Activated naive CD8-positive, alpha-beta T cell treated with anti-CD3 and anti-CD28 coated beads, Interleukin-2, amount 50 U/mL, for 24 hours (primary cell): Measurements from ENCODE around the gene TRIB2.
A peak's percentile ranks its signal among the peaks of the same experiment; 100 is the strongest.

Experiments
- ATAC-seq: fragments of 150-1000 bp; cut with Tn5 transposase; one replicate; pipeline ENCODE4 v1.10.0; 2021
- DNase-seq: peaks from one replicate; pipeline ENCODE4 v3.0.0; 2021
- H3K27ac Mint-ChIP-seq: one replicate; pipeline ENCODE4 v1.8.0; 2021; ENCODE audit warnings: mild to moderate bottlenecking, mixed read lengths
- H3K27me3 Mint-ChIP-seq: one replicate; pipeline ENCODE4 v1.8.0; 2021; ENCODE audit warnings: mixed read lengths
- H3K36me3 Mint-ChIP-seq: one replicate; pipeline ENCODE4 v1.8.0; 2021; ENCODE audit warnings: low read depth, mixed read lengths
- H3K4me1 Mint-ChIP-seq: one replicate; pipeline ENCODE4 v1.8.0; 2021; ENCODE audit warnings: mixed read lengths
- H3K4me3 Mint-ChIP-seq: one replicate; pipeline ENCODE4 v1.8.0; 2021; ENCODE audit warnings: mild to moderate bottlenecking, moderate library complexity, mixed read lengths
- H3K9me3 Mint-ChIP-seq: one replicate; pipeline ENCODE4 v1.8.0; 2021; ENCODE audit warnings: mixed read lengths

The TRIB2 gene

DNA sequence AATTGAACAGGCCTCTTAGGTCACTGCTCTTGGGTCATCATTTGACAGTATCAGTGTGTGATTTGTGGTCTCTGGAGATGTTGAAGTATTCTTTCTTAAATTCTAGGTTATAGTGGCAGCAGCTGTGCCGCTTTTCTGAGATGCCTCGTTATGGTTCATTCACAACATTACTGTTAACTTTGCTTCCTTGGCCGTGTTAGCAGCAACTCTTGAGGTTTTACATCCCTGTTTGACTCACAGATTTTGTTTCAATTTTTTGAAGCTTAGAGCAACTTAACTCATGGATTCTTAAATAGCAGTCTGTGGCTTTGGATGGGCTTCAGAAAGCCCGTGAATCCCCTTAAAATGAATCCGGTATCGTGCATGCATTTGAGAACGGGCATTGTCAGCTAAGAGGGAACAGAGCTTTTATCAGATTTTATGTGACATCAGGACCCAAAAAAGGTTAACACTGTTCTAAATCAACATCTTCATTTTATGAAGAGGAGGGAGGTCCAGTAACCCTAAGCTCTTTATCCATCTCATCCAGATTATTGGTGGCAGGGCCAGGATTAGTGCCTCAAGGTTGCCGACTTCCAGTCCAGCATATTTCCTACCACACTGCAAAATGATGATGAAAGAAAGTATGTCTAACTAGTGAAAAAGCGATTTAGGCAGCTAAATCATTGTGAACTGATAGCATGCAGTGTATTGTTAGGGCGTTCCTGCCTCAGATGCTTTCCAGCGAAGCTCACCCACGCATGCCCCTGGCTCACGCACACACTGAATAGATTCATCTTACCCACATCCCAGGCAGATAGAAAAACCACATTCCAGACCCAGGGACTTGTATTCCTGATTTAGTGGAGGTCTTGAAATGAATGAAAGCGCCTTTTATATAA lies 5.1 kb downstream of the TRIB2 start:
- peaks cover 10% of the 10 kb centered on the region for H3K36me3 Mint-ChIP-seq

DNA sequence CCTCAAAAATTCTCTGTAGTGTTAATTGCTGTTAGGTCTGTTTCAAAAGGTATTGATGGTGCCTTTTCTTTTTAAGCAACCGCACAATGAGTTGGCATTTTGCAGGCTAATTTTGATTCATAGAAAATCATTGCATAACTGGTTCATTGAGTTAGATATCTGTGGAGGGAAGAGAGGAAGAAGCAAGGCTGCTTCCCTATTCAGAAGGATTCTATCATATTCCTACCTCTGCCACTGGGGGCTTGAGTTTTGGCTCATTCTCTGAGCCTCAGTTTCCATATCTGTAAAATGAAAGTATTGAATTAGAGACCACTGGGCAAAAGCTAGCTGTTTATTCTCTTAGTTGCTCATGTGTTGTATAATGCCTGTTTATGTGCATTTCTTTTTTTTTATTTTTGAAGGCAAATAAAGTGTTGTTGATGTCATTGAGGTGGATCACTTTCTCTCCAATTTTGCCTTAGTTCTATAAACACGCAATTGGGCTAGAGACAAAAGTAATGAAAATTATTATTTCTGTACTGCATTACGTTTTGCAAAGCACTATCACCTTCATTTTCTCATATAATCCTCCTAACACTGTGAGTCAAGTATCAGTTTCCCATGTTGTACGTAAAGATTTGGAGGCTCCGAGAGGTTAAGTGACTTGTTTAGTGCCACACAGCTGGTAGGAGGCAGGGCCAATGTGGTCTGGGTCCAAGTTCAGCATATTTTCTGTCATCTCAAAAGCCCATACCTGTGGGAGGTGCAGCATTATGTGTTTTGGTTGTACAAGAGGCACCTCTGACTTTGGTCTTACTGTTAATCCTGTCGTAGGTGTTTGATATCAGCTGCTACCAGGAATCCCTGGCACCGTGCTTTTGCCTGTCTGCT lies 5.9 kb downstream of the TRIB2 start:
- Mint-ChIP-seq H3K27ac (no peak overlapping the region), H3K9me3 (no peaks in the 10 kb centered on the region), H3K4me3 (no peak overlapping the region), H3K27me3 (peaks cover 2% of the 10 kb centered on the region), H3K36me3 (peaks cover 10% of the 10 kb centered on the region), H3K4me1 (peaks cover 77% of the 10 kb centered on the region)
- DNase-seq (no peak), ATAC-seq (no peak)

More for the DNA sequence above, 5.1 kb downstream of the TRIB2 start:
- Mint-ChIP-seq H3K4me3 (peak overlapping the region; percentile 48), H3K27me3 (peaks cover 2% of the 10 kb centered on the region), H3K9me3 (no peaks in the 10 kb centered on the region), H3K27ac (no peak overlapping the region), H3K4me1 (peaks cover 69% of the 10 kb centered on the region)
- DNase-seq (no peak), ATAC-seq (no peak)

DNA sequence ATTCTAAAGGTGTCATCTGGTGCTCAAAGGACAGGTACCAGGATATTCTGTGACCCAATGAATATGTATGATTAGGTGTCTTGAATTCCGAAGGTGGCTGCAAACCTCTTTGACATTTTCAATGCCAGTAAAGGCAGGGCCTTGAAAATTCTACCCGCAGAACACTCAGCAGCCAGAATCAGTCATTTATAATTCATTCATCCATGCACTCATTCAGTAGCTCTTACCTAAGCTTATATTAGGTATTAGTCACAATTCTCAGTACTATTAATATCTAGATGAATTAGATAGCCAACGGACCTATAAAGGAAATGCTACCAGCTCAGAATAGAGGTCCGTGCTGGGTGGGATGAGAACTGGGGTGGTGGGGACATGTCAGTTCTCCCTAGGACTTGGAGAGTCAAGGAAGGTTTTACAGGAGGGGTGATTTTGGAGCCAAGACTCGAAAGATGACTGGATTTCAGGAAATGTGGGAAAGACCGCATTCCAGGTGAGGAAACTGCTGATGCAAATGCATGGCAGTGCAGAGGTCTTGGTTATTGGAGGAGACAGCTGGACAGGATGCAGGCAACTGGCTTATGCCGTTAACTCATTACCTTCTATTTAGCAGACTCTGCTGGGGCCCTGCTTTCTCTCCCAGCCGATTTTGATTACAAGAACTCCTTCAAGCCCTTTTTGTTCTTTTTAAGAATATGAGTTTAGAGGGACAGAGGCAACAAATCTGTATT lies 7.2 kb downstream of the TRIB2 start:
- Mint-ChIP-seq H3K27ac (no peak overlapping the region), H3K9me3 (no peaks in the 10 kb centered on the region), H3K4me3 (no peak overlapping the region), H3K27me3 (no peaks in the 10 kb centered on the region), H3K36me3 (peaks cover 10% of the 10 kb centered on the region), H3K4me1 (peaks cover 83% of the 10 kb centered on the region)
- DNase-seq (no peak), ATAC-seq (no peak)

DNA sequence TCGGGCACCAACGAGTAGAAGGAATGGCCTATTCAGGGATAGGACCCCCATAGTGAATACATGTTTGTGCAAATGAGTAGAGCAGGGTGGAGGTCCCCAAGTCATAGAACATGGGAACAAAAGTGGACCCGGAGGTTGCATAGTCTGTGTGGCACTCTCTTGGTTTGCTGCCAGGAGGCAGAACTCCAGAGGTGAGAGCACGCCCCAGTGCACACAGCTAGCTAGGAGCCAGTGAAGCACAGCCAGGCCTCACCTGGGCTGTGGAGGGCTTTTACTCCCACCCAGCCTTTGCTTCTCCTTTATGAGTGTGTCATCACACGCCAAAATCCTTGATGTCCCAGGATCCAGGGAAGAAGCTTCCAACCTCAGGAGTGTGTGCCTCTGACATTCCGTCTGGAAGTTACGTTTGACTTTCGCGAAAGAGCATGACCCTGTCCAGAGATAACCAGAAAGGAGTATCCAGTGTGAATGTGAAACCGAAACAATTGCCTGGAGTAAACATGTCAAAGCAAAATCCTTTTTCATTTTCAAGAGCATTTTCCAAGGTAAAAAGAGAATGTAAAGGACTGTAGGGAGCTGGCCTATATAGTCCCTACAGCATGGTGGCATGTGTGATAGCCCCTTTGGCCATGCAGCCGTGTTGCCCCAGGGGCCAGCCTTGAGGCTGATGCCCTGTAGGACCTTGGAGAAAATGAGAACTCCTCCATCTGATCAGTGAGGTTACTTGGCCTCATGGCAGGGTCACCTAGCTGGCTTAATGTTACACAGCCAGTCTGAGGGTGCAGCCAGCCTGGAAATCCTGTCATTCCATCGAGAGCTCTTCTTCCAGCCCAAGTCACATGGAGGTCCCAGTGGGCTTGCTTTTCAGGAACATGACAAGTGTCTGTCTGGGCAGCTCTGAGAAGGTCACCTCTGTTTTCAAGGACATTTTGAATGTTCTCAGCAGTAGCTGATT lies 8.8 kb downstream of the TRIB2 start:
- H3K4me3 Mint-ChIP-seq, result no peak overlapping the region
- no peak overlapping the region for H3K27ac Mint-ChIP-seq

DNA sequence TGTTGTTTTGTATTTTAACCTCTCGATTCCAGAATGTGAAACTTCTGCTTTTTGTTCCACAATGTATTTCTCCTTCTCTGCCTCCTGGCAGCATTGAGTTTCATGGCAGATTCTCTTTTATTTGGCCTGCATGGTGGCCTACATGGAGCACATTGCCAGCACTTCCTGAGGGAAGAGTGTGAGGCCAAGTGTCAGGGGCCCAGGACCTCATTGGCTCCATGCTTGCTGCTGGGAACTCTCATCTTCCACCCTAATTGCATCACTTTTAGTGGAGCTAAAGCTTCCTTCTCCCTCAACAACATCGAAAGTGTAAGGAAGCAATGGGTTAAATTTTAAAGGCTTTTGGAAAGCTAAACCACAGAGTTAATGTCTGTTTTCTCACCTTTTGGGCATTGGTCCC lies 9.5 kb downstream of the TRIB2 start:
- no peaks in the 10 kb centered on the region for H3K9me3 Mint-ChIP-seq
- peaks cover 65% of the 10 kb centered on the region for H3K4me1 Mint-ChIP-seq
- H3K27me3 Mint-ChIP-seq, result no peaks in the 10 kb centered on the region
- H3K36me3 Mint-ChIP-seq, result peaks cover 12% of the 10 kb centered on the region
- no peak overlapping the region for H3K27ac Mint-ChIP-seq
- ATAC-seq (no peak), DNase-seq (no peak)
- H3K4me3 Mint-ChIP-seq, result no peak overlapping the region

More for the DNA sequence above, 8.8 kb downstream of the TRIB2 start:
- Mint-ChIP-seq H3K4me1 (peaks cover 72% of the 10 kb centered on the region), H3K9me3 (no peaks in the 10 kb centered on the region), H3K27me3 (no peaks in the 10 kb centered on the region), H3K36me3 (peaks cover 12% of the 10 kb centered on the region)
- no peak for DNase-seq
- no peak for ATAC-seq

DNA sequence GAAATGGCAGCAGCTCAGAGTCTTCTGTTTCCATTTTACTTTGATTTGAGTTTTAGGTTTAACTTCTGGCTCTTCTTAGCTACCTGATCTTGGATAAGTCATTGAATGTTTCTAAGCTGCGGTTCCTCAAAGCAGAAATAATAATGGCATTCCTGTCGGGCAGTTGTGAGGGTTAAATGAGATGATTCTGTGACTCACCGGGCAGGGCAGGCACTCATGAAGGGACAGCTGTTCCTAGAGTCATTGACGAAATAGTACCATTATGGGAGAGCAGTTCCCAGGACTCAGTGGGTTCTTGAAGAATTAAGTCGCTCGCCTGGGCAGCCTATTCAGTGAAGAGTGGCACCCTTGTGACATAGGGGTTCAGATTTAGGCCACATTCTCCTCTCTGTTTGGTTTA lies 10.3 kb downstream of the TRIB2 start:
- H3K27ac Mint-ChIP-seq, result no peak overlapping the region
- no peak for ATAC-seq
- H3K9me3 Mint-ChIP-seq, result no peaks in the 10 kb centered on the region
- no peaks in the 10 kb centered on the region for H3K27me3 Mint-ChIP-seq
- no peak overlapping the region for H3K4me3 Mint-ChIP-seq
- peaks cover 59% of the 10 kb centered on the region for H3K4me1 Mint-ChIP-seq
- no peak for DNase-seq
- H3K36me3 Mint-ChIP-seq, result peaks cover 12% of the 10 kb centered on the region

DNA sequence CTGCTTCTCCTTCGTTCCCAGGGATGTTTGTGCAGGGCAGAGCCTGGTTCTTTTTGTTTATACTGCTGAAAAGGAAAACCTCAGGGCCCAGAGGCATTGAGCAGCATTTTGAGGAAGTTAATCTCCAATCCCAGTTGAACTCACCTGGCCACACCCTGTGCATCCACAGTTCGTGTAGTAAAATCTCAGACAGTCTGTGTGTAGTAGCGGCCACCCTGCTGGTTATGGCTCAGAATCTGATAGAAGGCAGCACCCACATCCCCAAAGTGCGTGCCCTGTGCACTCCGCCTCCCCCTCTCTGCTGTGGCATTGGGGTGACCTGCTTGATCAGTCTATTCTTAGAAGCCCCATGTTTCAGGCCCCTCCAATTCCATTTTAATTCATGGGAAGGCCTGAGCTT lies 10.9 kb downstream of the TRIB2 start:
- Mint-ChIP-seq H3K36me3 (peaks cover 12% of the 10 kb centered on the region), H3K4me1 (peaks cover 53% of the 10 kb centered on the region), H3K27me3 (no peaks in the 10 kb centered on the region), H3K27ac (peak overlapping the region; percentile 37), H3K4me3 (no peak overlapping the region), H3K9me3 (no peaks in the 10 kb centered on the region)
- DNase-seq (no peak), ATAC-seq (no peak)

DNA sequence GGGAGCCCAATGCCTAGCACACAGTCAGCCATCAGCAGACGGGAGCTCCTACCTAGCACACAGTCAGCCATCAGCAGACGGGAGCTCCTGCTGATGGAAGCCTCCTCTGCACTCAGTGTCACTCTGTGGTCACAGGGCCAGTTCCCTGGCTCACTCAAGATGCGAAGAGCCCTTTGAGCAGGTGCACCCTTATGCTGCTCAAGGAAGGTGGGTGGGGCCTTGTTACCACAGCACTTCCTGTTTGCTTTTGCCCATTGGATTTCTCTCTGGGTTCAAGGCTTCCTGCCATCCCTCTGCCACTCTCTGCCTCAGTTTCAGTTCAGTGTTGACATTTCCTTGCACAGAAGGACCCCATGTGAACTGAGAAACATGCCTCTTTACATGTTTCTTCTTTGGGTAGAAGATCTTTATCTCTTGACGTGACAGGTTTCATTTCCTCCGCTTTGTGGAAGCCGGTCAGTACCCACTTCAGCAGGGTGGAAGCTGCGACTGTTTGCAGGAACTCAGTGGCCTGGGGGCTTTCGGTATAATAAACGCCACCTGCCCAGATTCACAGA lies 11.6 kb downstream of the TRIB2 start:
- peak; percentile 79 for ATAC-seq
- Mint-ChIP-seq H3K27ac (peak overlapping the region; percentile 55), H3K27me3 (no peaks in the 10 kb centered on the region), H3K9me3 (no peaks in the 10 kb centered on the region), H3K4me3 (peak overlapping the region; percentile 44), H3K36me3 (peaks cover 10% of the 10 kb centered on the region), H3K4me1 (peaks cover 52% of the 10 kb centered on the region)
- peak; percentile 53 for DNase-seq

DNA sequence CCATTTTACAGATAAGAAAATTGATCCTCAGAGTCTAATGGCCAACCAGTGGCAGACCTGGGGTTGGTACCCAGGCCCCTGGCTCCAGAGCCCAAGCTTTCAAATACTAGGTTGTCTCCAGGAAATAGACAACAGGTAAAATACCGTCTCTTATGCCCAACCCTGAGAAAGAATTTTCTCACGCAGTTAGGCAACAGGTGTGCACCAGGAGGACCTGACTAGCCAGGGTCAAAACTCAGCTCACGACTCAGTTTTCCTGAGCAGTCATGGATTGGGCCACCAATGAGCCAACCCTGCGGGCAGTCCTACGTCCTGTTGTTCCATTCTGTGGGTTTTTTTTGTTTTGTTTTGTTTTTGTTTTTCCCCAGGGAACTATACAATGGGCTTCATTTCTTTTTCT lies 13.5 kb downstream of the TRIB2 start:
- H3K4me3 Mint-ChIP-seq, result no peak overlapping the region
- no peak for ATAC-seq
- no peaks in the 10 kb centered on the region for H3K27me3 Mint-ChIP-seq
- H3K27ac Mint-ChIP-seq, result no peak overlapping the region
- peaks cover 47% of the 10 kb centered on the region for H3K4me1 Mint-ChIP-seq
- no peaks in the 10 kb centered on the region for H3K9me3 Mint-ChIP-seq
- H3K36me3 Mint-ChIP-seq, result peaks cover 8% of the 10 kb centered on the region
- no peak for DNase-seq

DNA sequence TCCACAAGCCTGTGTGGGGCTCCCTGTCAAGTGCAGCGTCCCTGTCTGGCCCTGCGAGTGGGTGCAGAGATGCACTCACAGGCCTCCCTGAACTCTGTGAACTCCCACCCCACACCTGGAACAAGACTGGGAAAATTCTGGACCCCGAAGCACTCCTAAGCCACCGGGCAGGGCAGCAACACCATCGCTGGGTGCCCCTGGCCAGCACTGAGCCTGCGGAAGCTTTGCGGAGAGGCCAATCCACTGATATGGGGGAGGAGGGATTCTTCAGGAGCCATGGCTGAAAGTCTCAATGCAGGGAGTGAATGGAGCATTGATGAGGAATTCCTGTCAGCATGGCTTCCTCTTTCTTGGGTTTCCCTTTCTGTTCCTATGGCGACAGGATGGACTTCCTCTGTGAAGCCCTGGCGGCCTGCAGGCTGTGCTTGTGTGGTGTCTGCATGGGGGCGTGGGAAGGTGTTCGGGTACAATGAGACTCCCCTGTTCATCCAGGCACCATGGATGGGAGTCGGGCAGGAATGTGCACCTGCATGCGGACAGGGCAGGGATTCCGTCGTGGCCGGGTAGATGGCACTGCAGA lies 15.1 kb downstream of the TRIB2 start:
- Mint-ChIP-seq H3K27me3 (no peaks in the 10 kb centered on the region), H3K9me3 (no peaks in the 10 kb centered on the region), H3K4me1 (peaks cover 31% of the 10 kb centered on the region), H3K27ac (no peak overlapping the region), H3K36me3 (peaks cover 3% of the 10 kb centered on the region), H3K4me3 (no peak overlapping the region)
- DNase-seq (no peak), ATAC-seq (no peak)

DNA sequence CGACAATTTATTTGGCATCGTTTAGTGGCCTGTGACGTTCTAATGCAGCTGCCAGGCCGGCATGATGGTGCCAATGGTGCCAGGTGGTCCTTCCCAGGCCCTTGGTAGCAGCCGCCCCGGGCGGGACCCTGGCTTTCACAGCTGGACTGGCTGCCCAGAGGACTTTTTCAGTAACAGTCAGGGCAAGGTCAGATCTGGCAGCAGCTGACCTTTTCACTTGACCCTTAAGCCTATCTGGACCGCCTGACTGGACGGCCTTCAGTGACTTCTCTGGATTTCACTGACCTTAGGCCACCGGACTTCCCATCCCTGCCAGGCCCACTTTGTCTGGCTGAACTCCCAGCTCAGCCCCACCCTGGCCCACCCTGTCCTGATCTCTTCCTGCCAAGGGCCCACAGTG lies 15.9 kb downstream of the TRIB2 start:
- no peak for DNase-seq
- Mint-ChIP-seq H3K4me1 (peaks cover 26% of the 10 kb centered on the region), H3K27me3 (no peaks in the 10 kb centered on the region), H3K27ac (no peak overlapping the region), H3K36me3 (peaks cover 3% of the 10 kb centered on the region), H3K9me3 (no peaks in the 10 kb centered on the region), H3K4me3 (no peak overlapping the region)
- no peak for ATAC-seq

DNA sequence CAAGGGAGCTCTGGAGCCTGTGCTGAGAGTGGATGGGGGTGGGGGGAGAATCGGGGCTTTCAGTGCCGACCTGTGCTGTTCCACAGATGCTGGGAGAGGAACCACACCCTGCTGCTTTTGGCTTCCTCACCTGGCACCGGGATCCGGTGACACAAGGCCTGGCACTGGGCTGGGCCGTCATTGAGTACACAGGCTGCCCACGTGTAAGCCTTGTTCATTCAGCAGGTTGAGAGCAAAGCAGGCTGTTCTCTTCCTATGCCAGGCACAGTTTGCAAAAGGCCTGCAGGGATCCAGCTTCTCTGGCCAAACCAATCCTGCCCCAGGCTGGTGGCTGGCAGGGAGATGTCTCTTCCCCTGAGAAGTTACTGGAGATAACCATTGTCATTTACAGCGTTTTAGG lies 17.1 kb downstream of the TRIB2 start:
- no peaks in the 10 kb centered on the region for H3K9me3 Mint-ChIP-seq
- H3K4me1 Mint-ChIP-seq, result peaks cover 14% of the 10 kb centered on the region

More for the DNA sequence above, 17.1 kb downstream of the TRIB2 start:
- no peak overlapping the region for H3K4me3 Mint-ChIP-seq
- ATAC-seq, result no peak
- no peak overlapping the region for H3K27ac Mint-ChIP-seq
- H3K36me3 Mint-ChIP-seq, result peaks cover 9% of the 10 kb centered on the region
- no peaks in the 10 kb centered on the region for H3K27me3 Mint-ChIP-seq
- no peak for DNase-seq
